MM.1S (cell line): ENCODE measurements around the gene CLDN6.

Experiments
- EZH2 ChIP-seq: fragments of 300-600 bp; sonication (generic); optimal IDR thresholded peaks from 2 replicates; pipeline ENCODE3; 2017; ENCODE audit warnings: low read depth, mild to moderate bottlenecking, antibody characterized with exemption, low read length, mixed read lengths
- TF ChIP-seq, protein P1 (sequence below): fragments of 300-600 bp; sonication (generic); IDR thresholded peaks from 2 replicates; pipeline ENCODE4 v1.5.1; 2016; ENCODE audit warnings: antibody characterized with exemption, low read length, mixed read lengths

DNA sequence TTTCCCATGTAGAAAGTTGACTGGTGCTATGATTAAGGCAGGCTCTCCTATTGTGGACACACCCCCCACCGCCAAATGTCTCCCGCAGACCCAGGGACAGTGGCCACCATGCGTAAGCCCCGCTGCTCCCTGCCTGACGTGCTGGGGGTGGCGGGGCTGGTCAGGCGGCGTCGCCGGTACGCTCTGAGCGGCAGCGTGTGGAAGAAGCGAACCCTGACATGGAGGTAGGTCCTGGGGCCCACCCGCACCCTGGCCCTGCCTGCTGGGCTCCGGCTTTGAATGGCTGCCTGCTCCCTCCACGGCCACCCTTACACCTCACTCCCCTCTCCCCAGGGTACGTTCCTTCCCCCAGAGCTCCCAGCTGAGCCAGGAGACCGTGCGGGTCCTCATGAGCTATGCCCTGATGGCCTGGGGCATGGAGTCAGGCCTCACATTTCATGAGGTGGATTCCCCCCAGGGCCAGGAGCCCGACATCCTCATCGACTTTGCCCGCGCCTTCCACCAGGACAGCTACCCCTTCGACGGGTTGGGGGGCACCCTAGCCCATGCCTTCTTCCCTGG is 32.0 kb upstream of the CLDN6 start:
- TF ChIP-seq, protein P1, sequence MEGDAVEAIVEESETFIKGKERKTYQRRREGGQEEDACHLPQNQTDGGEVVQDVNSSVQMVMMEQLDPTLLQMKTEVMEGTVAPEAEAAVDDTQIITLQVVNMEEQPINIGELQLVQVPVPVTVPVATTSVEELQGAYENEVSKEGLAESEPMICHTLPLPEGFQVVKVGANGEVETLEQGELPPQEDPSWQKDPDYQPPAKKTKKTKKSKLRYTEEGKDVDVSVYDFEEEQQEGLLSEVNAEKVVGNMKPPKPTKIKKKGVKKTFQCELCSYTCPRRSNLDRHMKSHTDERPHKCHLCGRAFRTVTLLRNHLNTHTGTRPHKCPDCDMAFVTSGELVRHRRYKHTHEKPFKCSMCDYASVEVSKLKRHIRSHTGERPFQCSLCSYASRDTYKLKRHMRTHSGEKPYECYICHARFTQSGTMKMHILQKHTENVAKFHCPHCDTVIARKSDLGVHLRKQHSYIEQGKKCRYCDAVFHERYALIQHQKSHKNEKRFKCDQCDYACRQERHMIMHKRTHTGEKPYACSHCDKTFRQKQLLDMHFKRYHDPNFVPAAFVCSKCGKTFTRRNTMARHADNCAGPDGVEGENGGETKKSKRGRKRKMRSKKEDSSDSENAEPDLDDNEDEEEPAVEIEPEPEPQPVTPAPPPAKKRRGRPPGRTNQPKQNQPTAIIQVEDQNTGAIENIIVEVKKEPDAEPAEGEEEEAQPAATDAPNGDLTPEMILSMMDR: no peak
- TF ChIP-seq EZH2: no peak
